Upper lobe of left lung (tissue), 6 donors: Measurements from ENCODE around the gene KLHL12. TPM values are rescaled to one million over a fixed set of nuclear protein-coding genes. Genes with fewer than 3 reads are reported as not detected.
A peak's percentile ranks its signal among the peaks of the same experiment; 100 is the strongest.

Source experiments
- ATAC-seq, 2 donors: fragments of 200-7000 bp; cut with Tn5 transposase; one replicate each; pipeline ENCODE4 v1.9.1; 2022; ENCODE audit warnings: mild to moderate bottlenecking in 2 of 2, moderate library complexity in 2 of 2; ENCODE audit not compliant: low FRiP score in 2 of 2
- DNase-seq, 2 donors: peaks; one replicate each; pipeline ENCODE4 v3.0.0-alpha.2; 2019 to 2020
- H3K27ac ChIP-seq, 4 donors: fragments of 200-600 bp; sonication (generic); one replicate each; pipeline ENCODE4 v1.5.1; 2016 to 2019
- H3K27me3 ChIP-seq, 4 donors: fragments of 200-600 bp; sonication (generic); one replicate each; pipeline ENCODE4 v1.5.1; 2017 to 2019
- H3K36me3 ChIP-seq, 4 donors: fragments of 200-600 bp; sonication (generic); one replicate each; pipeline ENCODE4 v1.5.1; 2016 to 2019
- H3K4me1 ChIP-seq, 4 donors: fragments of 200-600 bp; sonication (generic); one replicate each; pipeline ENCODE4 v1.5.1; 2018 to 2019
- H3K4me3 ChIP-seq, 4 donors: fragments of 200-600 bp; sonication (generic); one replicate each; pipeline ENCODE4 v1.5.1; 2017 to 2019; ENCODE audit warnings: mild to moderate bottlenecking in 2 of 4, moderate library complexity in 1 of 4
- H3K9me3 ChIP-seq, 4 donors: fragments of 200-600 bp; sonication (generic); one replicate each; pipeline ENCODE4 v1.5.1; 2018 to 2019
- CTCF ChIP-seq, 6 experiments: fragments of 450-650 bp in 4 of 6; fragments of 200-600 bp in 2 of 6; sonication (generic) in 2 of 6; IDR thresholded peaks; one replicate each; pipeline ENCODE4 v1.5.1; 2016 to 2019; ENCODE audit warnings: antibody characterized with exemption in 6 of 6
- EP300 ChIP-seq, 4 donors: sonication (generic); formaldehyde crosslinking; IDR thresholded peaks; one replicate each; pipeline ENCODE4 v1.5.1; 2017; ENCODE audit warnings: antibody characterized with exemption in 4 of 4, control low read depth in 2 of 4
- POLR2A ChIP-seq, 4 donors: fragments of 450-650 bp; IDR thresholded peaks; one replicate each; pipeline ENCODE4 v1.5.1; 2016 to 2017; ENCODE audit warnings: antibody characterized with exemption in 4 of 4, mild to moderate bottlenecking in 2 of 4
- POLR2AphosphoS5 ChIP-seq, 2 donors: sonication (generic); formaldehyde crosslinking; IDR thresholded peaks; one replicate each; pipeline ENCODE4 v1.5.1; 2017; ENCODE audit warnings: antibody characterized with exemption in 2 of 2
- WGBS, 2 donors: methylation state at CpG; one replicate each; pipeline ENCODE4 v1.1.5; 2017 to 2018; 5-methylcytosine and 5-hydroxymethylcytosine counted together
- total RNA-seq, 6 donors: library from RNA; depleted of rRNA in 4 of 6; stranded (reverse); fragments of >200 nt in 4 of 6; gene quantifications; one replicate each; pipeline versions ENCODE4 v1.1.0 to v1.2.1, GENCODE V29; 2016 to 2021
- donor health status: DM: no; HTN: no; CAD: no; lungs with moderate emphysema.
- donor health status: DM: no; HTN: yes; CAD: no; lungs with severe emphysema.

KLHL12 gene
- total RNA-seq, 6 donors from 2014 or later = 12.0 to 25.1 (median 19.9) TPM

DNA sequence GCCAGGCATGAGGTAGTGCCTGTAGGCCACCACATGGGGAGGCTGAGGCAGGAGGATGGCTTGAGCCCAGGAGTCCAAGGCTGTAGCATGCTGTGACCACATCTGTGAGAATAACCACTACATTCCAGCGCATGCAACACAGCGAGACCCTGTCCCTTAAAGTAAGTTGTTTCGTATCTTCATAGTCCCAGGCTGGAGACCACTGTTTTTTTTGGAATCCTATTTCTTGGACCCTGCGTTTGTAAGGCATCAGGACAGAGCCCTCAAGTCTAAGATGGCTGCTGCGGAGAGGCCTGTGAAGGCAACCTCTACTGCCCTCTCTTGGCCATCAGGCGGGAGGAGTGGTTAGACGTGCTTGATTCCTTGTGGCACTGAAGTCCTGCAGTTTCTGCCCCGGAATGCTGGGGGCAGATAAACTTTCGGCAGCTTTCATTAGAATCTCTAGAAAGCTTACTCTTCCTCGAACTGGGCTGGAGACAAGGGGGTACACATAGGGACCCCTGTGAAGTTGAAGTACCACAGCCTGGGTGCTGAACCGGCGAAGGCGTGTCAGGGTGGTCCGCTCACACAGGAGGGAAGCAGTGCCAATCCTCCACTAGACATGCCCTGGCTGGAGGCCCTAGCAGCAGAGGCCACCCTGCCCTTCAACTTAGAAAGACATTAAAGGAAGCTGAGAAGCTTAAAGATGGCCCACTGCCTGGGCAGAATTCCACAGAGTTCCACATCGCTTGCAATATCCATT is 74.7 kb downstream of the KLHL12 start:
- Histone ChIP-seq H3K9me3 (no peaks in the 10 kb centered on the region), H3K4me1 (no peaks in the 10 kb centered on the region), H3K27me3 (no peaks in the 10 kb centered on the region), H3K36me3 (no peaks in the 10 kb centered on the region), H3K27ac (no peak overlapping the region), H3K4me3 (no peak overlapping the region)
- WGBS, 2 donors = 60 to 67% methylated on average over 12 to 15 of the region's 15 CpGs
- peak in 1 of 2 donors; percentile 70 for ATAC-seq
- TF ChIP-seq POLR2A (IDR thresholded peaks at IDR 0.05) (no peak), CTCF (IDR thresholded peaks at IDR 0.05) (peak in 3 of 6 experiments; percentile 13 to 42 (median 30)), EP300 (IDR thresholded peaks at IDR 0.05) (no peak), POLR2AphosphoS5 (IDR thresholded peaks at IDR 0.05) (no peak)
- peak in 1 of 2 donors; percentile 41 for DNase-seq

- no peak for DNase-seq
- H3K9me3 ChIP-seq = no peaks in the 10 kb centered on the region
- H3K27ac ChIP-seq = no peak overlapping the region
- no peak overlapping the region for H3K4me3 ChIP-seq
- no peaks in the 10 kb centered on the region for H3K36me3 ChIP-seq
- TF ChIP-seq EP300 (IDR thresholded peaks at IDR 0.05) (no peak), CTCF (IDR thresholded peaks at IDR 0.05) (no peak), POLR2A (IDR thresholded peaks at IDR 0.05) (no peak), POLR2AphosphoS5 (IDR thresholded peaks at IDR 0.05) (no peak)
- ATAC-seq = no peak
- no peaks in the 10 kb centered on the region for H3K4me1 ChIP-seq
- 89 to 94% methylated on average over 6 to 7 of the region's 7 CpGs for WGBS, 2 donors
- no peaks in the 10 kb centered on the region for H3K27me3 ChIP-seq
Observed at GRCh38 chr1:202850593-202851362, 76.3 kb downstream of the KLHL12 start.

GRCh38 chr1:202848191-202848542 is 78.9 kb downstream of the KLHL12 start:
- H3K9me3 ChIP-seq = no peaks in the 10 kb centered on the region

GRCh38 chr1:202844935-202845334 is 82.1 kb downstream of the KLHL12 start:
- DNase-seq (no peak), ATAC-seq (no peak)
- Histone ChIP-seq H3K27ac (no peak overlapping the region), H3K9me3 (no peaks in the 10 kb centered on the region), H3K4me1 (no peaks in the 10 kb centered on the region), H3K36me3 (no peaks in the 10 kb centered on the region), H3K27me3 (no peaks in the 10 kb centered on the region), H3K4me3 (no peak overlapping the region)
- TF ChIP-seq CTCF (IDR thresholded peaks at IDR 0.05) (no peak), EP300 (IDR thresholded peaks at IDR 0.05) (no peak), POLR2A (IDR thresholded peaks at IDR 0.05) (no peak), POLR2AphosphoS5 (IDR thresholded peaks at IDR 0.05) (no peak)
- WGBS, 2 donors = 64 to 77% methylated on average over 5 to 6 of the region's 6 CpGs

More at GRCh38 chr1:202848191-202848542, 78.9 kb downstream of the KLHL12 start:
- TF ChIP-seq POLR2A (IDR thresholded peaks at IDR 0.05) = no peak
- no peak for TF ChIP-seq EP300 (IDR thresholded peaks at IDR 0.05)
- no peak for TF ChIP-seq POLR2AphosphoS5 (IDR thresholded peaks at IDR 0.05)
- no peak for TF ChIP-seq CTCF (IDR thresholded peaks at IDR 0.05)
- H3K4me3 ChIP-seq = no peak overlapping the region
- H3K27me3 ChIP-seq = no peaks in the 10 kb centered on the region
- ATAC-seq (no peak), DNase-seq (no peak)
- no peak overlapping the region for H3K27ac ChIP-seq
- no peaks in the 10 kb centered on the region for H3K36me3 ChIP-seq
- no peaks in the 10 kb centered on the region for H3K4me1 ChIP-seq
- 48 to 69% methylated on average over 2 of the region's 2 CpGs for WGBS, 2 donors
